Right hindlimb (tissue), 1 donor: ENCODE measurements around the gene IGF2.

Experiments
- DNase-seq: peaks from one replicate; pipeline ENCODE4 v3.0.0-alpha.2; 2018

IGF2 gene

DNA sequence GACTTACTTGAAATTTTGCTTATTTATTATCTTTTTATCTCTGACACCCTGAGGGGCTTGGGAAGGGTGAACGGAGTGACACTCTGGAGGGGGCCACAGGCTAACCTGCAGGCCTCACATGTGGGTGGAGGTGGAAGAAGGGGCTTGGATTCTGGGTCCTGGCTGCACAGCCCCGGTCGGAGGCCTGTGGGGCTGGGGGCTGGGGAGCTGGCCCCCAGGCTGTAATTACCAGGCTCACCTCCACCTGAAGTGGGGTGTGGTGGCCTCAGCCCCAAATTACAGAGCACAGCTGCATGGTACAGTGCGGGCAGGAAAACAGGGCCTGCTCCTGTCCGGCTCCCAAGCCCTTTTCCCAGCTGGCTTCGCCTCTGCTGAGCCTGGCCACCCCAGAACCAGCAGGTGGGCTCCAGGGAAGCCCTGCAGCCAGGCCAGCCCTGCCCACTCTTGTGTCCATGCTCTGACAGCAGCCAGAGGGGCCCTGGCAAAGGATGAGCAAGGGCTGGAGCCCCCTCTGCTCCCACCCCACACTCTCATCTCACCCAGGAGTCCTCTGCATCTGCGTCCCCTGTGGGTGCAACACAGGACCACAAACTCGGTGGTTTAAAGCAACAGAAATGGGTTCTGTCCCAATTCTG, 48.0 kb downstream of the IGF2 start:
- no peak for DNase-seq

- DNase-seq = no peak
These were observed 48.7 kb downstream of the IGF2 start for GRCh38 chr11:2090172-2091111.

DNA sequence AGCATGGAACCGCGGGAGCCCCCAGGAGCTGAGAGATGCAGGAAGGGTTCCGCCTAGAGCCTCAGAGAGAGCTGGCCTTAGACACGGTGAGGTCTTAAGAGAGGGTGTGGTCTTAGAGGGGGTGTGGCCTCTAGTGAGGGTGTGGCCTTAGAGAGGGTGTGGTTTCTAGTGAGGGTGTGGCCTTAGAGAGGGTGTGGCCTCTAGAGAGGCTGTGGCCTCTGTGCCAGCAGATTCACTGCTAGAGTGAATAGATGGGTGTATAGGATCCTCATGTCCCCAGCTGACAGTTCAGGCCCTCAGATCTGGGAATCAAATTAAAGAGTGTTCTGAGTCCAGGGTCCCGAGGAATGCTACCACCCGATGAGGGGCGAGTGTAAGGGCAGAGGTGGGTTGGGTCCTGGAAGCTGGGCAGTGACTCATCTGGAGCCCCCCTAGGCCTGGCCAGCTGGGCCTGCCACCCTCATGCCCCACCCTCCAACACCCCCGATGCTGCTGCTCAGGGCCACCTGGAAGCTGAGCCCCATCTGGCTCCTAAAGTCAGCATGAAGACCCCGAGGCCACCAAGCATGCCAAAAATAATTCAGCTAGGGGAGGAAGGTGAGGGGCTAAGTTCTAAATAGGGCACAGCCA, 49.5 kb downstream of the IGF2 start:
- DNase-seq = no peak

GRCh38 chr11:2088746-2089535, 50.2 kb downstream of the IGF2 start:
- DNase-seq = no peak

DNA sequence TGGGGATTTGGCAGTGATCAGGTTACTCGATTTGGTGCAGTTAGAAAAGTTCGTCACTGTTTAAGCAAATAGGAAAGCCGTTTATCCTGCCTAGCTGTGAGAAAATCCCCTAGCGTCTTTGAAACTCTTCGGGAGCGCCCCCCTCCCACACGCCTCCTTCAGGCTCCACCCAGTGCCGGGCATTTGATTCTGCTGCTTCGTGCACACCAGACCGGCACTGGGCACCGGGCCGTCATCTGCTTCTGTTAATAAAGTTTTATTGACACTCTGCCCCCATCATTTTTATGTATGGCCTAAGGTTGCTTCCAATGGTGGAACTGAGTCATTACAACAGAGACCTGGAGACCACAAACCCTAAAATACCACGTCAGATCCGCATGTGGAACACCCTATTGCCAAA, 50.9 kb downstream of the IGF2 start:
- DNase-seq = no peak

DNA sequence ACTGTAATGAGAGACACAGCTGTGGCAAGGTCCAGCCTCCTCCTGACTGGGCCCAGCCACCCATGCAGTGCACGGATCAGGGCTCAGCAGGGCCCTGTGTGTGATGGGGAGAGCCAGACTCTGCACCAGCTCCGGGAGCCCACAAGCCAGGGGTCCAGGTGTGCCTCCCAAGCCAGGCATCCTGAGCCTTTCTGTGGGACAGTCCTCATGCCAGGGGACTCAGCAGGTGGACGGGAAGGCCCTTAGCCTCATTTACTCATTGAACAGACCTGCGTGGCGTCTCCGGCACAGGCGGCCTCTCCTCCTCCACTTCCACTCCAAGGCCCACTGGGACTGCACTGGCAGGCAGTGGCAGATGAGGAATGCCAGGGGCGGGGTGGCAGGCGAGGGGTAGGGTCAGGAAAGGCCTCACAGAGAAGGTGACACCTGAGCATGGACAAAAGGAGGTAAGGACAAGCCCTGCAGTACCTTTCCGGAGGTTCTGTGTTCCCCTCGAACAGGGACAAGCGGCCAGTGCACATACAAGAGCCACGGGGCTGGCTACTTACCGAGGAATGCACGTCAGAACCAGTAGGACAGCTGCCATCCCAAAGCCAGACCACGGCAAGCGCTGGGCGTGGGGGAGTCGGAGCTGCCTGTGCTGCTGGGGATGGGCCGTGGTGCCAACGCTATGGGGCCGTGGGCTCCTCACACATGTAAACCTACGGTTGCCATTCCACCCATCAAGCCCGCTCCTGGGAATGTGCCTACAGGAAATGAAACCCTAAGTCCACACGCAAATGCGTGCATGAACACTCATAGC, 52.7 kb downstream of the IGF2 start:
- no peak for DNase-seq

- DNase-seq = no peak
These were observed 53.7 kb downstream of the IGF2 start for GRCh38 chr11:2085251-2086066.

- no peak for DNase-seq
These were observed 54.5 kb downstream of the IGF2 start for GRCh38 chr11:2084721-2085120.
